Prostate gland (tissue), 2 donors: ENCODE results near the gene CFAP53.

Source experiments
- CTCF ChIP-seq, 4 experiments: fragments of 200-600 bp in 2 of 4; fragments of 450-650 bp in 2 of 4; sonication (generic) in 2 of 4; IDR thresholded peaks; 1 replicate in 3 of 4; 2 replicates in 1 of 4; pipeline ENCODE4 v1.5.1; 2016 to 2019; ENCODE audit warnings: antibody characterized with exemption in 4 of 4, mild to moderate bottlenecking in 2 of 4, moderate library complexity in 2 of 4
- POLR2A ChIP-seq: fragments of 450-650 bp; IDR thresholded peaks from one replicate; pipeline ENCODE4 v1.6.1; 2016; ENCODE audit warnings: antibody characterized with exemption, mild to moderate bottlenecking
- POLR2AphosphoS5 ChIP-seq: sonication (generic); formaldehyde crosslinking; IDR thresholded peaks from one replicate; pipeline ENCODE4 v1.6.1; 2017; ENCODE audit warnings: antibody characterized with exemption

GRCh38 chr18:50299626-50300388 lies 33.5 kb upstream of the CFAP53 start:
- TF ChIP-seq CTCF (IDR thresholded peaks at IDR 0.05) (no peak), POLR2AphosphoS5 (no peak), POLR2A (no peak)
